Measurements from ENCODE around the gene UTP25. TPM values are rescaled to one million over a fixed set of nuclear protein-coding genes. Genes with fewer than 3 reads are reported as not detected.

The UTP25 gene
- total and polyA plus RNA-seq, 11 donors = 0.76 to 5.5 (median 3.5) TPM

DNA sequence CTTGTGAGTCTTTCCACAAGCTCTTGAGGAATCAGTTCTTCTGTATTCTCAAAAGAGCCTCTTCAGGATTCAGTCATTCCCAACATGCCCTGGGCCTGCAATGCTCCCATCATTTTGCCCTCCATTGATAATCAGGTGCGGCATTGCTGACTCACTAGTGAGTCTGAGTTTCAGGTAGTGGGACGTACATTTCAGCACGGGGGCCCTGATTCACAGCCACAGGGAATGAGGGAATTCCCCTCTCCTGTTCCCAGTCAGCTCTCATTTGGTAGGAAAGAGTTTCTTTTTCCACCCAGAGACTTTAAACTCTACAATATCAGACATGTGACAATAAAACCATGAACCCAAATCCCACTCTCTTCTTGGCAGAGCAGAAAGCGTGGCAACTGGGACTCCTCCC is 18.2 kb upstream of the UTP25 start:
- 91 to 95% (median 93%) methylated on average over 4 of the region's 4 CpGs for WGBS, 4 donors
- TF ChIP-seq POLR2A (IDR thresholded peaks at IDR 0.05) = no peak
- TF ChIP-seq, protein P1, sequence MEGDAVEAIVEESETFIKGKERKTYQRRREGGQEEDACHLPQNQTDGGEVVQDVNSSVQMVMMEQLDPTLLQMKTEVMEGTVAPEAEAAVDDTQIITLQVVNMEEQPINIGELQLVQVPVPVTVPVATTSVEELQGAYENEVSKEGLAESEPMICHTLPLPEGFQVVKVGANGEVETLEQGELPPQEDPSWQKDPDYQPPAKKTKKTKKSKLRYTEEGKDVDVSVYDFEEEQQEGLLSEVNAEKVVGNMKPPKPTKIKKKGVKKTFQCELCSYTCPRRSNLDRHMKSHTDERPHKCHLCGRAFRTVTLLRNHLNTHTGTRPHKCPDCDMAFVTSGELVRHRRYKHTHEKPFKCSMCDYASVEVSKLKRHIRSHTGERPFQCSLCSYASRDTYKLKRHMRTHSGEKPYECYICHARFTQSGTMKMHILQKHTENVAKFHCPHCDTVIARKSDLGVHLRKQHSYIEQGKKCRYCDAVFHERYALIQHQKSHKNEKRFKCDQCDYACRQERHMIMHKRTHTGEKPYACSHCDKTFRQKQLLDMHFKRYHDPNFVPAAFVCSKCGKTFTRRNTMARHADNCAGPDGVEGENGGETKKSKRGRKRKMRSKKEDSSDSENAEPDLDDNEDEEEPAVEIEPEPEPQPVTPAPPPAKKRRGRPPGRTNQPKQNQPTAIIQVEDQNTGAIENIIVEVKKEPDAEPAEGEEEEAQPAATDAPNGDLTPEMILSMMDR (IDR thresholded peaks at IDR 0.05) = no peak
- DNase-seq = no peak
- intact Hi-C loops (cut with DNase I) = loop anchor here in 1 of 10 donors (10.0 kb wide), 1 partner anchor 235 kb away; no protein-coding TSS in a partner anchor
- Histone ChIP-seq H3K27me3 (no peaks in the 10 kb centered on the region), H3K27ac (no peak overlapping the region), H3K4me1 (peaks cover 0 to 28% (median 9%) of the 10 kb centered on the region in 12 donors), H3K36me3 (no peaks in the 10 kb centered on the region), H3K9me3 (no peaks in the 10 kb centered on the region), H3K4me3 (no peak overlapping the region)
- no peak for ATAC-seq

DNA sequence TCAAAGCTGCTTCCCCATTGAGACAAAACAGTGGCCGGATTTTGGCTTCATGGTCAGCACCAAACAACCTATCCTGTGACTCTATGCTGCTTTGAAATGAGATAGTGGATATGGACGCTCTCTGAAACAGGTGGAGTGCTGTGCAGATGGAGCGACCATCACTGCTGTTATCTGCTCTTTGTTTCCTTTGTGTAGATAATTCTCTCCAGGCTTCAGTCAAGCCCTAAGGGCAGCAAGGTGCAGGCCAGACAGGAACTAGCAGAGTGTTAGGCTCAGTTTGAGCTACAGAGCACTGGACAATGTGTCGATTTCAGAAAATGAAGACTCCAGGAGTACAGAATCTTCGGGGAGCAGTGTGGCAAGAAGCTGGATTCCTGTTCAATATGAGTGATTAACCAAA is 17.0 kb upstream of the UTP25 start:
- Histone ChIP-seq H3K4me3 (no peak overlapping the region), H3K36me3 (no peaks in the 10 kb centered on the region), H3K27ac (no peak overlapping the region), H3K27me3 (no peaks in the 10 kb centered on the region), H3K9me3 (no peaks in the 10 kb centered on the region), H3K4me1 (peaks cover 0 to 26% (median 9%) of the 10 kb centered on the region in 12 donors)
- DNase-seq (no peak), ATAC-seq (no peak)
- TF ChIP-seq, protein P1 (IDR thresholded peaks at IDR 0.05) = no peak
- TF ChIP-seq POLR2A (IDR thresholded peaks at IDR 0.05) = no peak
- intact Hi-C loops (cut with DNase I) = loop anchor here in 1 of 10 donors (10.0 kb wide), 1 partner anchor 236 kb away; no protein-coding TSS in a partner anchor
- 75 to 90% (median 84%) methylated on average over 5 of the region's 5 CpGs for WGBS, 4 donors

DNA sequence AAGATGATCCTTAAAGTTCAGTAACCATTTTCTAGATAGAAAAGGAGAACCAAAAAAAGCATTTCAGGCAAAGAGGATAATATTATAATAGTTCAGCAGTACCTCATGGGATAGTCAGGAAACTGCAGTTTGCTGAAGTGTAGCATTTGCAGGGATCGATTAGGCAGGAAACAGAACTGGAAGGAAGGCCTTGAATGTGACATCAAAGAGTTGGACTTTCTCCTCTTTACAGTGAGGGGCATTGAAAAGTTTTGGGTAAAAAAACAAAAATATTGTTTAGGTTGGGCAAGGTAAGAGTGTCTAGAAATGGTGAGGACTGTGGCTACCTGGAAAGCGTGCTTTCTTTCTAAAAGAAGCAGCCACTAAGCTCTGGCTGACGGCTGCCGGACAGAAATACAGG is 13.9 kb upstream of the UTP25 start:
- H3K9me3 ChIP-seq = no peaks in the 10 kb centered on the region
- WGBS, 4 donors = 86 to 91% (median 87%) methylated on average over 4 of the region's 4 CpGs
- H3K36me3 ChIP-seq = no peaks in the 10 kb centered on the region
- H3K27me3 ChIP-seq = no peaks in the 10 kb centered on the region
- H3K27ac ChIP-seq = no peak overlapping the region
- intact Hi-C loops (cut with DNase I) = loop anchor here in 1 of 10 donors (10.0 kb wide), 1 partner anchor 239 kb away; no protein-coding TSS in a partner anchor
- no peaks in the 10 kb centered on the region for H3K4me1 ChIP-seq
- ATAC-seq (no peak), DNase-seq (no peak)
- TF ChIP-seq POLR2A (IDR thresholded peaks at IDR 0.05) = no peak
- TF ChIP-seq, protein P1 (IDR thresholded peaks at IDR 0.05) = no peak
- no peak overlapping the region for H3K4me3 ChIP-seq

DNA sequence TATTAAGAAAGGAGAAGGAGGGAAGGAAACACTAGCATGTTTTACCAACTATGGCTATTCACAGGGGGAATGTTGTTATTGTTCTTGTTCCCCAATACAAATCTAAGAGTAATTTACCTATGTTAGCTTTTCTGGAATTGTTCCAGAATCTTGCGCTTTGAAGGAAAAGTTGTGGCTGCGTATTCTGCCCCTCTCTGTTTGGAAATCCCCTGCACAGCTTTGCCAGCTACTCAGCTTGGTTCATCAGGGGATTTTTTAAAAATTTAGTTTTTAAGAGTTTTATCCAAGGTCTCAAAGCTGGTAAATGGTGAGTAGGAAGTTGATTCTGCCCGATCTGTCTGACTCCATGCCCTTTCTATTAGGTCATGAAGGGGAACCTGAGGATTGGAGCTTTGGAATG is 12.3 kb upstream of the UTP25 start:
- DNase-seq (no peak), ATAC-seq (no peak)
- Histone ChIP-seq H3K4me3 (no peak overlapping the region), H3K27ac (no peak overlapping the region), H3K9me3 (no peaks in the 10 kb centered on the region), H3K36me3 (no peaks in the 10 kb centered on the region), H3K4me1 (no peaks in the 10 kb centered on the region), H3K27me3 (peaks cover 0 to 5% (median 0%) of the 10 kb centered on the region in 9 donors)
- intact Hi-C loops (cut with DNase I) = loop anchor here in 1 of 10 donors (10.0 kb wide), 1 partner anchor 241 kb away; no protein-coding TSS in a partner anchor
- WGBS, 4 donors = 81 to 90% (median 87%) methylated on average over 3 of the region's 3 CpGs
- TF ChIP-seq, protein P1 (IDR thresholded peaks at IDR 0.05) = no peak
- no peak for TF ChIP-seq POLR2A (IDR thresholded peaks at IDR 0.05)
